AG04450 (cell line): ENCODE measurements around the gene STK33. TPM values are rescaled to one million over a fixed set of nuclear protein-coding genes. Genes with fewer than 3 reads are reported as not detected.

Experiments
- CTCF ChIA-PET: fragments of 300-600, 350-600 bp; formaldehyde crosslinking; extraction: SDS; loops from one replicate; lab custom pipeline; 2022; ENCODE audit warnings: antibody characterized with exemption, inconsistent platforms; lab: Charles Lee
- POLR2A ChIA-PET: fragments of 350-600 bp; formaldehyde crosslinking; extraction: SDS; loops from one replicate; lab custom pipeline; 2021; ENCODE audit warnings: antibody characterized with exemption, inconsistent platforms; lab: Yijun Ruan, JAX
- DNase-seq: peaks from one replicate; pipeline ENCODE4 v3.0.0-alpha.2; 2011; ENCODE audit warnings: low read depth, low spot score
- H3K27ac ChIP-seq: one replicate; pipeline ENCODE4 v1.5.1; 2012; ENCODE audit warnings: low read depth, low read length, control low read depth
- H3K27me3 ChIP-seq: one replicate; pipeline ENCODE4 v1.6.0; 2012; ENCODE audit warnings: low read length; ENCODE audit not compliant: control insufficient read depth, insufficient read depth
- H3K4me3 ChIP-seq: 2 replicates; pipeline ENCODE4 v1.5.1; 2011; ENCODE audit warnings: mild to moderate bottlenecking, low read depth, low read length, control low read depth
- H3K9me3 ChIP-seq: 2 replicates; pipeline ENCODE4 v1.5.1; 2012; ENCODE audit warnings: low read length; ENCODE audit not compliant: control insufficient read depth, insufficient read depth
- CTCF ChIP-seq: IDR thresholded peaks from 2 replicates; pipeline ENCODE4 v1.5.1; 2011; ENCODE audit warnings: low read depth, low read length, control low read depth, inconsistent platforms
- polyA plus RNA-seq: library from polyadenylated mRNA; depleted of rRNA; stranded (reverse); fragments of >200 nt; gene quantifications from 2 replicates; pipeline ENCODE4 v1.2.3, GENCODE V29; 2011

The STK33 gene
- polyA plus RNA-seq, 1 experiment, result 8.3 TPM

GRCh38 chr11:8356721-8357504 is 237.1 kb downstream of the STK33 start:
- no peaks in the 10 kb centered on the region; the same call in 1 of the 2 replicates for H3K9me3 ChIP-seq
- no peak for TF ChIP-seq CTCF
- peaks cover 36% of the 10 kb centered on the region for H3K27me3 ChIP-seq
- CTCF ChIA-PET, result interaction anchor here (0.5 to 2.0 kb wide), 3 partner anchors 93 to 623 kb away, joined by 3 to 6 read pairs (median 6); partner anchors contain the start of gene LMO1
- POLR2A ChIA-PET, result interaction anchor here (1.0 kb wide), 1 partner anchor 10 kb away, joined by 3 read pairs; no protein-coding TSS in a partner anchor
- no peak overlapping the region for H3K4me3 ChIP-seq
- no peak for DNase-seq
- no peak overlapping the region for H3K27ac ChIP-seq

GRCh38 chr11:8356216-8356615 is 237.8 kb downstream of the STK33 start:
- no peaks in the 10 kb centered on the region; the same call in 1 of the 2 replicates for H3K9me3 ChIP-seq
- H3K27ac ChIP-seq, result no peak overlapping the region
- ChIA-PET CTCF (interaction anchor here (0.5 to 2.0 kb wide), 3 partner anchors 28 to 624 kb away, joined by 3 to 6 read pairs (median 3); no protein-coding TSS in a partner anchor), POLR2A (no interaction called here)
- no peak overlapping the region for H3K4me3 ChIP-seq
- DNase-seq, result no peak
- TF ChIP-seq CTCF, result no peak
- peaks cover 38% of the 10 kb centered on the region for H3K27me3 ChIP-seq

- no peak overlapping the region for H3K4me3 ChIP-seq
- ChIA-PET CTCF (interaction anchor here (1.1 to 1.3 kb wide), 2 partner anchors 26 to 28 kb away, joined by 3 read pairs; no protein-coding TSS in a partner anchor), POLR2A (no interaction called here)
- no peak for DNase-seq
- H3K27me3 ChIP-seq, result peaks cover 36% of the 10 kb centered on the region
- no peak overlapping the region for H3K27ac ChIP-seq
- TF ChIP-seq CTCF, result no peak
- H3K9me3 ChIP-seq, result no peaks in the 10 kb centered on the region; the same call in 1 of the 2 replicates
Measured at GRCh38 chr11:8355416-8355742, 238.6 kb downstream of the STK33 start.

- ChIA-PET CTCF (interaction anchor here (0.7 to 1.3 kb wide), 3 partner anchors 25 to 212 kb away, joined by 3 read pairs; no protein-coding TSS in a partner anchor), POLR2A (no interaction called here)
- Histone ChIP-seq H3K27ac (no peak overlapping the region), H3K27me3 (peaks cover 36% of the 10 kb centered on the region), H3K9me3 (no peaks in the 10 kb centered on the region; the same call in 1 of the 2 replicates), H3K4me3 (no peak overlapping the region)
- TF ChIP-seq CTCF, result no peak
- no peak for DNase-seq
Measured at GRCh38 chr11:8354622-8355415, 239.2 kb downstream of the STK33 start.
